ENCODE measurements around the gene PLA2G4E. TPM values are rescaled to one million over a fixed set of nuclear protein-coding genes. Genes with fewer than 3 reads are reported as not detected.

PLA2G4E gene
- total RNA-seq, 1 experiment from 2014 or later, result 1.8 TPM

DNA sequence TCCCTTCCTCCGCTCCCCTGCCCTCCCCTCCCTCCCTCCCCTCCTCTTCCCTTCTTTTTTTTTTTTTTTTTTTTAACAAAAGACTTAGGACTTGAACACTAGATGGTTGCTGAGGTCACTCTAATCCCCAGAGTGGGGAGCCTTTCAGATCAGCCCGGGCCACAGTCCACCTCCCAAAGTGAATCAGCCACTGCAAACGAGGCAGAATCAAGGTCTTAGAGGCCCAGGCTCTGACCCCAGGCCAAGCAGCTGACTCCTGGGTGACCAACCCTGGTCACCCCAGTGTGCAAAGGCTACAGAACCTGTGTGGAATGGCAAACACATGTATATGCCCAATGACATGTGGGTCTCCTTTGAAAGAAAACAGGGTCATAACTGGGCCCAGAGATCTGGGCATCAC, 30.2 kb downstream of the PLA2G4E start:
- Histone ChIP-seq H3K9me3 (no peaks in the 10 kb centered on the region), H3K36me3 (ENCODE audit: control insufficient read depth, insufficient read depth, low read length) (no peaks in the 10 kb centered on the region), H3K4me3 (ENCODE audit: low read depth, low read length) (no peak overlapping the region), H3K27me3 (replicated peaks; ENCODE audit: control insufficient read depth, insufficient read depth, low read length) (no peaks in the 10 kb centered on the region), H3K4me1 (peaks cover 18% of the 10 kb centered on the region)
- intact Hi-C loops (cut with micrococcal nuclease; ENCODE audit: unreplicated experiment), result no loop called here
- ChIA-PET POLR2A (interaction anchor here (0.7 kb wide), 1 partner anchor 18 kb away, joined by 9 read pairs; no protein-coding TSS in a partner anchor), CTCF (interaction anchor here (0.7 to 3.0 kb wide), 7 partner anchors 56 to 327 kb away, joined by 3 to 24 read pairs (median 7); no protein-coding TSS in a partner anchor)
- Mint-ChIP-seq H3K4me3 (ENCODE audit: unreplicated experiment) (no peak overlapping the region), H3K36me3 (ENCODE audit: insufficient read depth, unreplicated experiment) (no peaks in the 10 kb centered on the region), H3K27me3 (ENCODE audit: insufficient read depth, unreplicated experiment) (no peaks in the 10 kb centered on the region), H3K9me3 (ENCODE audit: unreplicated experiment) (no peaks in the 10 kb centered on the region), H3K4me1 (ENCODE audit: low read depth, unreplicated experiment) (peaks cover 14% of the 10 kb centered on the region), H3K27ac (ENCODE audit: unreplicated experiment) (no peak overlapping the region)
- peak in 1 of 2 experiments; percentile 4 for DNase-seq
- no TSS peak for BruUV-seq (replicated peaks)
- TF ChIP-seq, protein P1, sequence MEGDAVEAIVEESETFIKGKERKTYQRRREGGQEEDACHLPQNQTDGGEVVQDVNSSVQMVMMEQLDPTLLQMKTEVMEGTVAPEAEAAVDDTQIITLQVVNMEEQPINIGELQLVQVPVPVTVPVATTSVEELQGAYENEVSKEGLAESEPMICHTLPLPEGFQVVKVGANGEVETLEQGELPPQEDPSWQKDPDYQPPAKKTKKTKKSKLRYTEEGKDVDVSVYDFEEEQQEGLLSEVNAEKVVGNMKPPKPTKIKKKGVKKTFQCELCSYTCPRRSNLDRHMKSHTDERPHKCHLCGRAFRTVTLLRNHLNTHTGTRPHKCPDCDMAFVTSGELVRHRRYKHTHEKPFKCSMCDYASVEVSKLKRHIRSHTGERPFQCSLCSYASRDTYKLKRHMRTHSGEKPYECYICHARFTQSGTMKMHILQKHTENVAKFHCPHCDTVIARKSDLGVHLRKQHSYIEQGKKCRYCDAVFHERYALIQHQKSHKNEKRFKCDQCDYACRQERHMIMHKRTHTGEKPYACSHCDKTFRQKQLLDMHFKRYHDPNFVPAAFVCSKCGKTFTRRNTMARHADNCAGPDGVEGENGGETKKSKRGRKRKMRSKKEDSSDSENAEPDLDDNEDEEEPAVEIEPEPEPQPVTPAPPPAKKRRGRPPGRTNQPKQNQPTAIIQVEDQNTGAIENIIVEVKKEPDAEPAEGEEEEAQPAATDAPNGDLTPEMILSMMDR (IDR thresholded peaks at IDR 0.05; ENCODE audit: insufficient read depth in 1 of 2, low read depth in 1 of 2, low read length in 1 of 2, severe bottlenecking in 1 of 2, unreplicated experiment in 1 of 2), result no peak

DNA sequence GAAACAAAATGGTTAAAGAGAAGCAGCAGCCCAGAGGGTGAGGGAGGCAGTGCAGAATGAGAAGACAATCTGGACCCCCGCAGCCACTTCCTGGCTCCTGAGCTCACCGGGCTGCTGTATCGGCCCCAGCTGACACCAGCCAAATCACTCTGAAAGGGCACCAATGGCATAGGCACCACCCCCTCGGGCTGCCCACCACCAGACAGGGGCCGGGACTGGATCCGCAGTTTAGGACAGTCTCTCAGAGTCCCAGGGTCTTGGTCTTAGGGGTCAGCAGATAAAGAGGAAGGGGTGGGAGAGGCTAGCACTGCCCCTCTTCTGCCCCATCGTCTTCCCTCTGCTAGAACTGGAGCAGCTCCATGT, 30.6 kb downstream of the PLA2G4E start:
- Histone ChIP-seq H3K9me3 (no peaks in the 10 kb centered on the region), H3K4me3 (ENCODE audit: low read depth, low read length) (no peak overlapping the region), H3K27me3 (replicated peaks; ENCODE audit: control insufficient read depth, insufficient read depth, low read length) (no peaks in the 10 kb centered on the region), H3K4me1 (peaks cover 18% of the 10 kb centered on the region), H3K36me3 (ENCODE audit: control insufficient read depth, insufficient read depth, low read length) (no peaks in the 10 kb centered on the region)
- DNase-seq, result peak in 1 of 2 experiments; percentile 13
- H3K9me3 Mint-ChIP-seq (ENCODE audit: unreplicated experiment), result no peaks in the 10 kb centered on the region
- H3K4me1 Mint-ChIP-seq (ENCODE audit: low read depth, unreplicated experiment), result peaks cover 14% of the 10 kb centered on the region
- H3K36me3 Mint-ChIP-seq (ENCODE audit: insufficient read depth, unreplicated experiment), result no peaks in the 10 kb centered on the region
- no peak overlapping the region for H3K4me3 Mint-ChIP-seq (ENCODE audit: unreplicated experiment)
- no peaks in the 10 kb centered on the region for H3K27me3 Mint-ChIP-seq (ENCODE audit: insufficient read depth, unreplicated experiment)
- H3K27ac Mint-ChIP-seq (ENCODE audit: unreplicated experiment), result peak overlapping the region; percentile 29
- BruUV-seq (replicated peaks), result no TSS peak
- intact Hi-C loops (cut with micrococcal nuclease; ENCODE audit: unreplicated experiment), result no loop called here
- POLR2A ChIA-PET, result interaction anchor here (0.7 kb wide), 1 partner anchor 18 kb away, joined by 9 read pairs; no protein-coding TSS in a partner anchor
- TF ChIP-seq, protein P1 (IDR thresholded peaks at IDR 0.05; ENCODE audit: insufficient read depth in 1 of 2, low read depth in 1 of 2, low read length in 1 of 2, severe bottlenecking in 1 of 2, unreplicated experiment in 1 of 2), result no peak
- CTCF ChIA-PET, result interaction anchor here (0.7 to 3.0 kb wide), 10 partner anchors 19 to 328 kb away, joined by 3 to 24 read pairs (median 6); no protein-coding TSS in a partner anchor

DNA sequence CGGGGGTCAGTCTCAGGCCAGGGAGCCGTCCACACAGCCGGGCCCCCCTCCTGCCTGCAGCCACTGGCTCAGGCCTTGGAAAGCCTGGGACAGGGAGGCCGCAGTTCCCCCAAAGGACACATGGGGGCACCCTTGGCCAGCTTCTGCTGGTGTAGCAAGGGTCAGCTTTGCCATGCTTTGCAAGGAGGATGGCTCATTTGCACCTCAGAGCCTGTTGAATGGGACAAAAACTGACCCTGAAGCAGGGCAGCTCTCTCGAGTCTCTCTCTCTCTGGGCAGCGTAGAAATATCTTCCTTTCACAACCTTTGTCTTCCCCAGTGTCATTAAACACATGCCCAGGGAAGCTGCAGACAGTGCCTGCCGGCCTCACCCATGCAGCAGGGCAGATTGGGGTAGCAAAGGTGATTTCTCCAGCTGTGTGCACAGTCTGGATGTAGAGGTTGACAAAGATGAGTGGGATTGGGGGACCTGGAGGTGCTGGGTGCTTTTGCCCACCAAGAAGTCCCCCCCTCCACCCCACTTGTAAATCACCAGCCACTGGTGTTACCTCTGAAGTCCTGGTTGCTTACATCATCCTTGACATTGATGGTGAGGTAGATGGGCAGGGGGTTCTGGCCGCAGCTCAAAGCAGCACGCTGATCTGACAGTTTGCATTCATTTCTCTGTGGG, 31.1 kb downstream of the PLA2G4E start:
- H3K36me3 ChIP-seq (ENCODE audit: control insufficient read depth, insufficient read depth, low read length), result no peaks in the 10 kb centered on the region
- ChIA-PET CTCF (interaction anchor here (0.7 to 3.0 kb wide), 10 partner anchors 19 to 328 kb away, joined by 3 to 24 read pairs (median 6); no protein-coding TSS in a partner anchor), POLR2A (interaction anchor here (0.7 kb wide), 1 partner anchor 19 kb away, joined by 9 read pairs; no protein-coding TSS in a partner anchor)
- H3K4me3 Mint-ChIP-seq (ENCODE audit: unreplicated experiment), result no peak overlapping the region
- TF ChIP-seq, protein P1 (IDR thresholded peaks at IDR 0.05; ENCODE audit: insufficient read depth in 1 of 2, low read depth in 1 of 2, low read length in 1 of 2, severe bottlenecking in 1 of 2, unreplicated experiment in 1 of 2), result peak; percentile 96 to 99
- peak; percentile 86 to 94 for DNase-seq
- H3K9me3 Mint-ChIP-seq (ENCODE audit: unreplicated experiment), result no peaks in the 10 kb centered on the region
- intact Hi-C loops (cut with micrococcal nuclease; ENCODE audit: unreplicated experiment), result loop anchor here (1.0 to 2.0 kb wide), 4 partner anchors 68 to 145 kb away; no protein-coding TSS in a partner anchor
- H3K27ac Mint-ChIP-seq (ENCODE audit: unreplicated experiment), result peak overlapping the region; percentile 29
- H3K27me3 ChIP-seq (replicated peaks; ENCODE audit: control insufficient read depth, insufficient read depth, low read length), result no peaks in the 10 kb centered on the region
- H3K9me3 ChIP-seq, result no peaks in the 10 kb centered on the region
- peaks cover 18% of the 10 kb centered on the region for H3K4me1 ChIP-seq
- no peaks in the 10 kb centered on the region for H3K36me3 Mint-ChIP-seq (ENCODE audit: insufficient read depth, unreplicated experiment)
- H3K27me3 Mint-ChIP-seq (ENCODE audit: insufficient read depth, unreplicated experiment), result no peaks in the 10 kb centered on the region
- H3K4me3 ChIP-seq (ENCODE audit: low read depth, low read length), result no peak overlapping the region
- no TSS peak for BruUV-seq (replicated peaks)
- H3K4me1 Mint-ChIP-seq (ENCODE audit: low read depth, unreplicated experiment), result peaks cover 14% of the 10 kb centered on the region

All from Caco-2 (cell line).